ENCODE measurements around the gene ARFGAP3. TPM values are rescaled to one million over a fixed set of nuclear protein-coding genes. Genes with fewer than 3 reads are reported as not detected.

Gene ARFGAP3
- total RNA-seq, 1 donor from 2014 or later, result 59.5 TPM

- DNase-seq (ENCODE audit: low read depth) (no peak), FAIRE-seq (no peak)
- H3K27ac Mint-ChIP-seq (ENCODE audit: unreplicated experiment), result no peak overlapping the region
- H3K4me3 Mint-ChIP-seq (ENCODE audit: unreplicated experiment), result no peak overlapping the region
- no peak for TF ChIP-seq CTCF (IDR thresholded peaks at IDR 0.05; ENCODE audit: insufficient read depth, low read depth, low read length)
- no peak for TF ChIP-seq EZH2 (IDR thresholded peaks at IDR 0.05; ENCODE audit: insufficient read depth, low read length)
- peaks cover 7% of the 10 kb centered on the region for H3K27me3 Mint-ChIP-seq (ENCODE audit: low read depth, unreplicated experiment)
- Histone ChIP-seq H3K4me3 (ENCODE audit: insufficient read depth, low read depth, low read length) (no peak overlapping the region), H3K9me3 (ENCODE audit: insufficient read depth, low read depth, low read length) (no peaks in the 10 kb centered on the region), H3K4me2 (ENCODE audit: low read length) (no peak overlapping the region), H3K4me1 (ENCODE audit: insufficient read depth, low read length) (peaks cover 8% of the 10 kb centered on the region), H3K27ac (ENCODE audit: low read depth, low read length) (no peak overlapping the region), H3K27me3 (ENCODE audit: insufficient read depth, low read length) (no peaks in the 10 kb centered on the region), H2AFZ (ENCODE audit: low read depth, low read length) (no peak overlapping the region), H4K20me1 (ENCODE audit: insufficient read depth, low read length) (no peaks in the 10 kb centered on the region), H3K9ac (ENCODE audit: low read length) (no peak overlapping the region), H3K79me2 (ENCODE audit: insufficient read depth, low read length) (no peaks in the 10 kb centered on the region), H3K36me3 (ENCODE audit: insufficient read depth, low read length) (no peaks in the 10 kb centered on the region)
- H3K36me3 Mint-ChIP-seq (ENCODE audit: low read depth, unreplicated experiment), result no peaks in the 10 kb centered on the region
- peaks cover 5% of the 10 kb centered on the region for H3K4me1 Mint-ChIP-seq (ENCODE audit: low read depth, unreplicated experiment)
- no peaks in the 10 kb centered on the region for H3K9me3 Mint-ChIP-seq (ENCODE audit: unreplicated experiment)
Observed at GRCh38 chr22:42763965-42764480, 93.0 kb downstream of the ARFGAP3 start.

GRCh38 chr22:42760806-42761565, 96.1 kb downstream of the ARFGAP3 start:
- Histone ChIP-seq H3K9ac (ENCODE audit: low read length) (no peak overlapping the region), H3K27ac (ENCODE audit: low read depth, low read length) (no peak overlapping the region), H3K79me2 (ENCODE audit: insufficient read depth, low read length) (no peaks in the 10 kb centered on the region), H3K4me3 (ENCODE audit: insufficient read depth, low read depth, low read length) (no peak overlapping the region), H2AFZ (ENCODE audit: low read depth, low read length) (no peak overlapping the region), H3K36me3 (ENCODE audit: insufficient read depth, low read length) (no peaks in the 10 kb centered on the region), H3K9me3 (ENCODE audit: insufficient read depth, low read depth, low read length) (no peaks in the 10 kb centered on the region), H3K4me2 (ENCODE audit: low read length) (no peak overlapping the region), H4K20me1 (ENCODE audit: insufficient read depth, low read length) (no peaks in the 10 kb centered on the region), H3K27me3 (ENCODE audit: insufficient read depth, low read length) (no peaks in the 10 kb centered on the region), H3K4me1 (ENCODE audit: insufficient read depth, low read length) (peaks cover 19% of the 10 kb centered on the region)
- no peak for DNase-seq (ENCODE audit: low read depth)
- TF ChIP-seq CTCF (IDR thresholded peaks at IDR 0.05; ENCODE audit: insufficient read depth, low read depth, low read length) (no peak), EZH2 (IDR thresholded peaks at IDR 0.05; ENCODE audit: insufficient read depth, low read length) (no peak)
- FAIRE-seq, result no peak
- no peaks in the 10 kb centered on the region for H3K9me3 Mint-ChIP-seq (ENCODE audit: unreplicated experiment)
- no peaks in the 10 kb centered on the region for H3K36me3 Mint-ChIP-seq (ENCODE audit: low read depth, unreplicated experiment)
- H3K27ac Mint-ChIP-seq (ENCODE audit: unreplicated experiment), result no peak overlapping the region
- peaks cover 2% of the 10 kb centered on the region for H3K4me1 Mint-ChIP-seq (ENCODE audit: low read depth, unreplicated experiment)
- H3K4me3 Mint-ChIP-seq (ENCODE audit: unreplicated experiment), result no peak overlapping the region
- peaks cover 13% of the 10 kb centered on the region for H3K27me3 Mint-ChIP-seq (ENCODE audit: low read depth, unreplicated experiment)
